GM19397 (cell line): ENCODE data around the gene PROSER2.
"Not testable (repeated sequence)": the region's sequence is repeated elsewhere in the genome, so short reads cannot be mapped to it uniquely, and the experiment has no call there.

Experiments
- ATAC-seq: cut with Tn5 transposase; IDR thresholded peaks from one replicate; pipeline ENCODE4 v1.9.1; 2021; ENCODE audit warnings: mild to moderate bottlenecking, moderate library complexity; ENCODE audit not compliant: unreplicated experiment

The PROSER2 gene

GRCh38 chr10:11830836-11831519 lies 7.8 kb downstream of the PROSER2 start:
- no peak for ATAC-seq

- ATAC-seq = no peak
Observed at GRCh38 chr10:11831520-11831951, 8.4 kb downstream of the PROSER2 start.

GRCh38 chr10:11832042-11832441 lies 8.9 kb downstream of the PROSER2 start:
- ATAC-seq = no peak

GRCh38 chr10:11835061-11835460 lies 11.9 kb downstream of the PROSER2 start:
- no peak for ATAC-seq

- ATAC-seq = no peak
Observed at GRCh38 chr10:11835704-11836103, 12.5 kb downstream of the PROSER2 start.

- no peak for ATAC-seq
Observed at GRCh38 chr10:11837372-11838161, 14.4 kb downstream of the PROSER2 start.

GRCh38 chr10:11838298-11838852 lies 15.2 kb downstream of the PROSER2 start:
- ATAC-seq = no peak

- ATAC-seq = no peak
Observed at GRCh38 chr10:11841375-11841774, 18.2 kb downstream of the PROSER2 start.

GRCh38 chr10:11842411-11842810 lies 19.3 kb downstream of the PROSER2 start:
- ATAC-seq = no peak

GRCh38 chr10:11845113-11845512 lies 22.0 kb downstream of the PROSER2 start:
- no peak for ATAC-seq

- no peak for ATAC-seq
Observed at GRCh38 chr10:11846542-11846941, 23.4 kb downstream of the PROSER2 start.

- ATAC-seq = no peak
Observed at GRCh38 chr10:11849277-11849676, 26.1 kb downstream of the PROSER2 start.

GRCh38 chr10:11849911-11850310 lies 26.8 kb downstream of the PROSER2 start:
- no peak for ATAC-seq

GRCh38 chr10:11851910-11852309 lies 28.8 kb downstream of the PROSER2 start:
- ATAC-seq = no peak

GRCh38 chr10:11852637-11853036 lies 29.5 kb downstream of the PROSER2 start:
- ATAC-seq = not testable (repeated sequence)

- no peak for ATAC-seq
Observed at GRCh38 chr10:11853468-11853867, 30.3 kb downstream of the PROSER2 start.

- ATAC-seq = no peak
Observed at GRCh38 chr10:11854301-11854700, 31.1 kb downstream of the PROSER2 start.

- no peak for ATAC-seq
Observed at GRCh38 chr10:11856089-11856488, 32.9 kb downstream of the PROSER2 start.

- ATAC-seq = no peak
Observed at GRCh38 chr10:11856678-11857077, 33.5 kb downstream of the PROSER2 start.

- no peak for ATAC-seq
Observed at GRCh38 chr10:11858093-11858492, 34.9 kb downstream of the PROSER2 start.

GRCh38 chr10:11861341-11861740 lies 38.2 kb downstream of the PROSER2 start:
- no peak for ATAC-seq
